DOHH2 (cell line): Measurements from ENCODE around the gene LRRFIP2.

ENCODE experiments used
- CTCF ChIP-seq: fragments of 200-600 bp; sonication (generic); IDR thresholded peaks from one replicate; pipeline ENCODE4 v1.5.1; 2014; ENCODE audit warnings: antibody characterized with exemption, mild to moderate bottlenecking, low read depth, low read length; ENCODE audit not compliant: poor library complexity, severe bottlenecking
- EZH2phosphoT487 ChIP-seq: fragments of 200-600 bp; sonication (generic); IDR thresholded peaks from 2 replicates; pipeline ENCODE4 v1.6.1; 2017; ENCODE audit warnings: borderline replicate concordance, mild to moderate bottlenecking, antibody characterized with exemption, low read length, moderate library complexity, mixed read lengths

DNA sequence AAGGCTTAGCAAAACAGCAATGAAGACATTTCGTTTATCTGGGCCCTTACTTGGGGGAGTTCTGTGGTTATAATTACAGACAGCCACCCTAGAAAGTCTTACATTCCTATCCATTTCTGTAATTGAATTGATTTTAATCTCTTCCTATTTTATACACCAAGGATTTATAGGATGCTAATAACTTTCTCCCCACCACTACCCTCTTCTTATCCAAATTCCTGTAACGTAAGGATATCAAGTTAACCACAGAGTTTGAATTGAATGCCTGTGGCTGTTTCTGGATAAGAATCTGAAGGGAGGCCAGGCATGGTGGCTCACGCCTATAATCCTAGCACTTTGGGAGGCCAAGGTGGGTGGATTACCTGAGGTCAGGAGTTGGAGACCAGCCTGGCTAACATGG, 102.5 kb downstream of the LRRFIP2 start:
- TF ChIP-seq CTCF = no peak
- no peak for TF ChIP-seq EZH2phosphoT487
